ENCODE data around the gene KAT7. TPM values are rescaled to one million over a fixed set of nuclear protein-coding genes. Genes with fewer than 3 reads are reported as not detected.

Gene KAT7
- total and polyA plus RNA-seq, 5 donors from 2014 or later = 37.0 to 207 (median 49.0) TPM

DNA sequence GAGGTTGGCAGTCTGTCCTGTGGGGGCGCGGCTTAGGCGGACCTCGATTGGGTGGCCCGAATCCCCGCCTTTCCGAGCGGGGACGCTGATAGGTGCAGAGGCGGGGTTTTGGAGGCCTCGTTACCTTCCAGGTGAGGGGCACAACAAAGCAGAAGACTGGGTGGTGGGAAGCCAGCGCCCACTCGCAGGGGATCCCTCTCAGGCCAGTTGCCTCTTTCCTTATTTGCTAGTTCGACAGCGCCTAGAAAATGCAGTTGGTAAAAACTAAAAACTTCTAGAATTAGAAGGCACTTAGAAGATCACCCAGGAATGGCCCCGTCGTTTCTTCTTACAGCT is 730 bp downstream of the KAT7 start:
- Mint-ChIP-seq H3K4me1 (peaks cover 22 to 70% (median 56%) of the 10 kb centered on the region in 4 donors), H3K4me3 (peak overlapping the region; percentile 90 to 100 (median 94)), H3K27ac (peak overlapping the region; percentile 96 to 99 (median 97)), H3K9me3 (no peaks in the 10 kb centered on the region), H3K27me3 (no peaks in the 10 kb centered on the region), H3K36me3 (peaks cover 17% of the 10 kb centered on the region)
- Histone ChIP-seq H3K9me3 (ENCODE audit: control insufficient read depth in 2 of 2, low read length in 2 of 2) (no peaks in the 10 kb centered on the region), H3K4me3 (ENCODE audit: low read depth, low read length) (peak overlapping the region; percentile 82), H3K27ac (ENCODE audit: insufficient read depth, low read length, poor library complexity, severe bottlenecking) (peak overlapping the region; percentile 99), H3K4me1 (ENCODE audit: control insufficient read depth, insufficient read depth, low read length, poor library complexity, severe bottlenecking) (peaks cover 43% of the 10 kb centered on the region), H3K36me3 (ENCODE audit: control insufficient read depth, insufficient read depth, low read length) (peaks cover 31% of the 10 kb centered on the region), H3K27me3 (ENCODE audit: control insufficient read depth, insufficient read depth, low read length) (no peaks in the 10 kb centered on the region)
- no peak for ATAC-seq (ENCODE audit: low read depth in 2 of 2)
- DNase-seq = no peak

DNA sequence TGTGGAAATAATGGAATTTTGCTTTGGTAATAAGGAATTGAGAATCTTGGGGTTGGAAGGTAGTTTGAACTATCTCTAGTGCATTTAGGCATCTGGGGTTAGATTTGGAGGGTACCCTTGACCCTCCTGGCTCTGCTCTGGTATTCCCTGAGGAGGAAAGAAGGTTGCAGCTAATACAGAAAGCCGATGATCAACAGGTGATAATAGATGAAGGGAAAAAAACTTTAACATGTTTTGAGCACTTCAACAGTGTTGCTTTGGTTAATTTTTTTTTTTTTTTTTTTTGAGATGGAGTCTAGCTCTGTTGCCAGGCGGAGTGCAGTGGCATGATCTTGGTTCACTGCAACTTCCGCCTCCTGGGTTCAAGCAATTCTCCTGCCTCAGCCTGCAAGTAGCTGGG is 4.8 kb downstream of the KAT7 start:
- Mint-ChIP-seq H3K27me3 (no peaks in the 10 kb centered on the region), H3K36me3 (peaks cover 33% of the 10 kb centered on the region), H3K4me1 (peaks cover 28 to 82% (median 69%) of the 10 kb centered on the region in 4 donors), H3K27ac (no peak overlapping the region), H3K9me3 (no peaks in the 10 kb centered on the region), H3K4me3 (peak overlapping the region in 3 of 4 donors; percentile 19 to 59 (median 51))
- peaks cover 67% of the 10 kb centered on the region for H3K36me3 ChIP-seq (ENCODE audit: control insufficient read depth, insufficient read depth, low read length)
- H3K4me3 ChIP-seq (ENCODE audit: low read depth, low read length) = no peak overlapping the region
- H3K4me1 ChIP-seq (ENCODE audit: control insufficient read depth, insufficient read depth, low read length, poor library complexity, severe bottlenecking) = peaks cover 49% of the 10 kb centered on the region
- H3K27me3 ChIP-seq (ENCODE audit: control insufficient read depth, insufficient read depth, low read length) = no peaks in the 10 kb centered on the region
- ATAC-seq (ENCODE audit: low read depth in 2 of 2) (no peak), DNase-seq (no peak)
- no peaks in the 10 kb centered on the region for H3K9me3 ChIP-seq (ENCODE audit: control insufficient read depth in 2 of 2, low read length in 2 of 2)
- H3K27ac ChIP-seq (ENCODE audit: insufficient read depth, low read length, poor library complexity, severe bottlenecking) = no peak overlapping the region

DNA sequence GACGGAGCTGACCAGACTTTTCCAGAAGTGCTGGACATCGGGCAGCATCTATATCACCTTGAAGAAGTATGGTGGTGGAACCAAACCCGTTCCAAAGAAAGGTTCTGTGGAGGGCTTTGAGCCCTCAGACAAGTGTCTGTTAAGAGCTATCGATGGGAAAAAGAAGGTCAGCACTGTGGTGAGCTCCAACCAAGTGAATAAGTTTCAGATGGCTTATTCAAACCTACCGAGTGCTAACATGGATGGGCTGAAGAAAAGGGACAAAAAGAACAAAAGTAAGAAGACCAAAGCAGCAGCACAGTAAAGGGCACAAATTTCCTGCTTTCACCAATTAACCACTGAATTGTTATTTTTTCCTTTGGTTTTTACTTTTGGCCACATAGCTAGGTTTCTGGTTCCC is 6.9 kb downstream of the KAT7 start:
- Histone ChIP-seq H3K4me1 (ENCODE audit: control insufficient read depth, insufficient read depth, low read length, poor library complexity, severe bottlenecking) (peaks cover 43% of the 10 kb centered on the region), H3K27ac (ENCODE audit: insufficient read depth, low read length, poor library complexity, severe bottlenecking) (no peak overlapping the region), H3K36me3 (ENCODE audit: control insufficient read depth, insufficient read depth, low read length) (peaks cover 84% of the 10 kb centered on the region), H3K27me3 (ENCODE audit: control insufficient read depth, insufficient read depth, low read length) (no peaks in the 10 kb centered on the region), H3K9me3 (ENCODE audit: control insufficient read depth in 2 of 2, low read length in 2 of 2) (no peaks in the 10 kb centered on the region), H3K4me3 (ENCODE audit: low read depth, low read length) (peak overlapping the region; percentile 38)
- H3K36me3 Mint-ChIP-seq = peaks cover 40% of the 10 kb centered on the region
- H3K27ac Mint-ChIP-seq = no peak overlapping the region
- H3K4me1 Mint-ChIP-seq = peaks cover 27 to 77% (median 66%) of the 10 kb centered on the region in 4 donors
- no peak for ATAC-seq (ENCODE audit: low read depth in 2 of 2)
- no peaks in the 10 kb centered on the region for H3K9me3 Mint-ChIP-seq
- peak overlapping the region in 3 of 4 donors; percentile 13 to 76 (median 31) for H3K4me3 Mint-ChIP-seq
- DNase-seq = no peak
- H3K27me3 Mint-ChIP-seq = no peaks in the 10 kb centered on the region

DNA sequence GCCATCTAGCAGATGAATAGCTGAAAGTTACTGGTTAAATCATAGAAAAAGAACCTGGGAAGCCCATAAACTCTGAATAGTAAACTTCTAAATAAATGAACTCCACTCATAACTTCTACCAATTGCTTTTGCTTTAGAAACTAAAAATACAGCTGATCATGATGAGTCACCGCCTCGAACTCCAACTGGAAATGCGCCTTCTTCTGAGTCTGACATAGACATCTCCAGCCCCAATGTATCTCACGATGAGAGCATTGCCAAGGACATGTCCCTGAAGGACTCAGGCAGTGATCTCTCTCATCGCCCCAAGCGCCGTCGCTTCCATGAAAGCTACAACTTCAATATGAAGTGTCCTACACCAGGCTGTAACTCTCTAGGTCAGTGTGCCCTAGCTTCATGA is 9.7 kb downstream of the KAT7 start:
- Mint-ChIP-seq H3K27me3 (no peaks in the 10 kb centered on the region), H3K4me3 (peak overlapping the region in 2 of 4 donors; percentile 19 to 59), H3K27ac (peak overlapping the region in 1 of 3 donors; percentile 72), H3K9me3 (no peaks in the 10 kb centered on the region), H3K36me3 (peaks cover 28% of the 10 kb centered on the region), H3K4me1 (peaks cover 28 to 67% (median 51%) of the 10 kb centered on the region in 4 donors)
- Histone ChIP-seq H3K4me3 (ENCODE audit: low read depth, low read length) (no peak overlapping the region), H3K9me3 (ENCODE audit: control insufficient read depth in 2 of 2, low read length in 2 of 2) (no peaks in the 10 kb centered on the region), H3K36me3 (ENCODE audit: control insufficient read depth, insufficient read depth, low read length) (peaks cover 87% of the 10 kb centered on the region), H3K27me3 (ENCODE audit: control insufficient read depth, insufficient read depth, low read length) (no peaks in the 10 kb centered on the region), H3K4me1 (ENCODE audit: control insufficient read depth, insufficient read depth, low read length, poor library complexity, severe bottlenecking) (peaks cover 23% of the 10 kb centered on the region), H3K27ac (ENCODE audit: insufficient read depth, low read length, poor library complexity, severe bottlenecking) (no peak overlapping the region)
- no peak for ATAC-seq (ENCODE audit: low read depth in 2 of 2)
- DNase-seq = no peak

DNA sequence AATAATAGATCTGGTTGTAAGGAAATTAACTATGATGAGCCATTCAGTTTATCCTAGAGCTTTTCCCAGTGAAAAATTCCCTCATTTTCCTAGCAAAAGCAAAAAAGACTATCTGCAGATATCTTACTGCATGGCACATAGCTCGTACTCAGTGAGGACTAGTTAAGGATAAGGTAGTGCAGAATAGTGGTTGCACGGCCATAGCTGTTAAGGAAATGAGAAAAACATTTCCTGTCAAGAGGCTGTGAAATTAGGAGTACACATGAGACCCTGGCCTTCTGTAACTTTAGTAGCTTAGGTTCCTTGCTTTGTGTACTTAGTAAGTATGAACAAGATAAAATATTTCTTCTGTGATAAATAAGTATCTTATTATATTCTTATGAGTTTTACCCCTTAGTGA is 10.3 kb downstream of the KAT7 start:
- Mint-ChIP-seq H3K27me3 (no peaks in the 10 kb centered on the region), H3K4me1 (peaks cover 28 to 62% (median 48%) of the 10 kb centered on the region in 4 donors), H3K4me3 (peak overlapping the region in 1 of 4 donors; percentile 33), H3K27ac (peak overlapping the region in 1 of 3 donors; percentile 72), H3K36me3 (peaks cover 28% of the 10 kb centered on the region), H3K9me3 (no peaks in the 10 kb centered on the region)
- Histone ChIP-seq H3K4me1 (ENCODE audit: control insufficient read depth, insufficient read depth, low read length, poor library complexity, severe bottlenecking) (peaks cover 21% of the 10 kb centered on the region), H3K27me3 (ENCODE audit: control insufficient read depth, insufficient read depth, low read length) (no peaks in the 10 kb centered on the region), H3K9me3 (ENCODE audit: control insufficient read depth in 2 of 2, low read length in 2 of 2) (no peaks in the 10 kb centered on the region), H3K36me3 (ENCODE audit: control insufficient read depth, insufficient read depth, low read length) (peaks cover 84% of the 10 kb centered on the region), H3K27ac (ENCODE audit: insufficient read depth, low read length, poor library complexity, severe bottlenecking) (no peak overlapping the region), H3K4me3 (ENCODE audit: low read depth, low read length) (no peak overlapping the region)
- ATAC-seq (ENCODE audit: low read depth in 2 of 2) = no peak
- DNase-seq = no peak

DNA sequence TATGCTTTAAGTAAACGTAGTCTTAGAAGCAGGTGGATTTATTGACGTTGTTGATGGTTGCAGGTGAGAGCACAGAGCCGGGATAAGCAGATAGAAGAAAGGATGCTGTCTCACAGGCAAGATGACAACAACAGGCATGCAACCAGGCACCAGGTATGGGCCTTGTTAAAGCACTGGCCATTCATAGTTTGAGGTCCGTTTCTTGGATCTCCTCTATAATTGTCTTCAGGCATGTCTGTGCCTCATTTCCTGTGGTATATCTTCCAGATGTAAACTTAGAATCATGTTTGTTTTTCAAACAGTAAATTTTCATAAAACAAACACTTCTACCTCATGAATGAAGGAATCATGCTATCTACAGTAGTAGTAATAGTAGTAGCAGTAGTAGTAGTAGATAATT is 20.6 kb downstream of the KAT7 start:
- H3K27ac Mint-ChIP-seq = no peak overlapping the region
- no peaks in the 10 kb centered on the region for H3K27me3 ChIP-seq (ENCODE audit: control insufficient read depth, insufficient read depth, low read length)
- peaks cover 84% of the 10 kb centered on the region for H3K36me3 ChIP-seq (ENCODE audit: control insufficient read depth, insufficient read depth, low read length)
- no peak overlapping the region for H3K4me3 Mint-ChIP-seq
- H3K4me1 ChIP-seq (ENCODE audit: control insufficient read depth, insufficient read depth, low read length, poor library complexity, severe bottlenecking) = no peaks in the 10 kb centered on the region
- H3K27ac ChIP-seq (ENCODE audit: insufficient read depth, low read length, poor library complexity, severe bottlenecking) = no peak overlapping the region
- no peaks in the 10 kb centered on the region for H3K27me3 Mint-ChIP-seq
- H3K9me3 Mint-ChIP-seq = no peaks in the 10 kb centered on the region
- ATAC-seq (ENCODE audit: low read depth in 2 of 2) (no peak), DNase-seq (no peak)
- peaks cover 50% of the 10 kb centered on the region for H3K36me3 Mint-ChIP-seq
- H3K4me1 Mint-ChIP-seq = peaks cover 26 to 53% (median 39%) of the 10 kb centered on the region in 4 donors
- H3K4me3 ChIP-seq (ENCODE audit: low read depth, low read length) = no peak overlapping the region
- H3K9me3 ChIP-seq (ENCODE audit: control insufficient read depth in 2 of 2, low read length in 2 of 2) = no peaks in the 10 kb centered on the region

DNA sequence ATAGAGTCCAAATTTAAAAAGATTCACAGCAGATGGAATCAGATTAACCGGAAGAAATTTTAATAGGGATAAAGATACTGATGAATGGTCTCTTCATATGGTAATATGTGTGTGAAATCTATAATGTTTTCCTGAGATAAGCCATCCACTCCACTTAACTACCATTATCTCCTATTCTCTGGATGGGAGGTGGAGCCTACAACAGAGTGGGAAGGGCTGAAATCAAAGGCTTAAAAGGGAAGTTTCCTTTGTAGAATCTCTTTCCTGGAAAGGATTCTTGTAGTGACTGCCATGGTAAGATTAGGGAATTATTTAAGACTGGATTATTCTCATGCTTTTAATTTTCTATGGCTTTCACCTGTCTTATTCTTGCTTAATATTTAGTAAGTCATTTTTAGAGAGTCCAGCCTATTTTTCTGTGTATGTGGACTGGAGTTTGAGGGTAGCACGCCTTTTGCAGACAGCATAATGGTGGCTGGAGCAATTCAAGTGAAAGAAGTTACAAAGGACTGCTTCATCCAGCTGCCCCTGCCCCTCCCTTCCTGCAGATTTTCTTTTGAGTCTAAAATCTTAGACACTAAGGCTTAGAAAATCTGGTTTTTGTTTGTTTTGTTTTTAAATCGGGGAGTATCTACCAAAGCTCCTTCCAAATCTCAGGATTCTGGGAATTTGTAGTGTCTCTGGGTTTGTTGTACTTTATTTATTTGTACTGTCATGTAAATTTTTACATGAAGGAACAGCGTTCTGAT is 26.5 kb downstream of the KAT7 start:
- peaks cover 45% of the 10 kb centered on the region for H3K36me3 Mint-ChIP-seq
- Histone ChIP-seq H3K4me3 (ENCODE audit: low read depth, low read length) (no peak overlapping the region), H3K4me1 (ENCODE audit: control insufficient read depth, insufficient read depth, low read length, poor library complexity, severe bottlenecking) (peaks cover 54% of the 10 kb centered on the region), H3K27me3 (ENCODE audit: control insufficient read depth, insufficient read depth, low read length) (no peaks in the 10 kb centered on the region), H3K36me3 (ENCODE audit: control insufficient read depth, insufficient read depth, low read length) (peaks cover 70% of the 10 kb centered on the region), H3K27ac (ENCODE audit: insufficient read depth, low read length, poor library complexity, severe bottlenecking) (no peak overlapping the region), H3K9me3 (ENCODE audit: control insufficient read depth in 2 of 2, low read length in 2 of 2) (no peaks in the 10 kb centered on the region)
- no peaks in the 10 kb centered on the region for H3K9me3 Mint-ChIP-seq
- H3K27me3 Mint-ChIP-seq = no peaks in the 10 kb centered on the region
- H3K4me3 Mint-ChIP-seq = peak overlapping the region in 1 of 4 donors; percentile 10
- peaks cover 28 to 73% (median 52%) of the 10 kb centered on the region in 4 donors for H3K4me1 Mint-ChIP-seq
- DNase-seq (peak in 1 of 3 donors; percentile 10), ATAC-seq (ENCODE audit: low read depth in 2 of 2) (no peak)
- peak overlapping the region; percentile 23 to 90 (median 67) for H3K27ac Mint-ChIP-seq

All from CD4-positive, CD25-positive, alpha-beta regulatory T cell (primary cell).